ENCODE measurements around the gene OTOG. TPM values are rescaled to one million over a fixed set of nuclear protein-coding genes. Genes with fewer than 3 reads are reported as not detected.

The OTOG gene
- total RNA-seq, 3 donors from 2014 or later (not counting 1 experiment from before 2014, with no cell fraction given): not detected

DNA sequence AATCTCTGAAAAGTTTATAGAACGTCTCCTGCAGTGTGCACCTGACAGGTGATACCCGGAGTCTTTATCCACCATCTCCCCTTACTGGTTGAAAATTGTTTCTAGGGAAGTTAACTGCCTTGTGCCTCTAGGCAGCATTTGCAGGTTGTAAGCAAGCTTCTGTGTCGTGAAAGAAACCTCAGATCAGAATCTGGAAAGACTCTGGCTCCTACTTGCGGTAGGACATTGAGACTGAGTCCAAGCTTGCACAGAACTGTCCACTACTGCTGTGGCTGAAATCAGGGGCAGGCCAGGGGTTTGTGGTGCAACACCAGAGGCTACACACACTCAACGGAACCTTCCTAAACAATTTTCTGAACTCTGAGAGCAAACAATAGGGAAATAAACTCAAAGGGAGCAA lies 137.5 kb downstream of the OTOG start:
- 72% methylated on average over 4 of the region's 5 CpGs for WGBS (ENCODE audit: insufficient coverage)
- no peak overlapping the region for H3K27ac ChIP-seq (ENCODE audit: low read length)
- H3K9me3 ChIP-seq (ENCODE audit: control insufficient read depth, insufficient read depth, low read length): no peaks in the 10 kb centered on the region
- ATAC-seq: no peak
- no peaks in the 10 kb centered on the region for H3K36me3 Mint-ChIP-seq
- no peaks in the 10 kb centered on the region for H3K4me1 Mint-ChIP-seq
- intact Hi-C loops (cut with micrococcal nuclease): loop anchor here (5.0 kb wide), 1 partner anchor 452 kb away; no protein-coding TSS in a partner anchor
- H3K27me3 Mint-ChIP-seq (ENCODE audit: low read depth in 2 of 2): peaks cover 16 to 50% of the 10 kb centered on the region in 2 donors
- TF ChIP-seq, protein P1, sequence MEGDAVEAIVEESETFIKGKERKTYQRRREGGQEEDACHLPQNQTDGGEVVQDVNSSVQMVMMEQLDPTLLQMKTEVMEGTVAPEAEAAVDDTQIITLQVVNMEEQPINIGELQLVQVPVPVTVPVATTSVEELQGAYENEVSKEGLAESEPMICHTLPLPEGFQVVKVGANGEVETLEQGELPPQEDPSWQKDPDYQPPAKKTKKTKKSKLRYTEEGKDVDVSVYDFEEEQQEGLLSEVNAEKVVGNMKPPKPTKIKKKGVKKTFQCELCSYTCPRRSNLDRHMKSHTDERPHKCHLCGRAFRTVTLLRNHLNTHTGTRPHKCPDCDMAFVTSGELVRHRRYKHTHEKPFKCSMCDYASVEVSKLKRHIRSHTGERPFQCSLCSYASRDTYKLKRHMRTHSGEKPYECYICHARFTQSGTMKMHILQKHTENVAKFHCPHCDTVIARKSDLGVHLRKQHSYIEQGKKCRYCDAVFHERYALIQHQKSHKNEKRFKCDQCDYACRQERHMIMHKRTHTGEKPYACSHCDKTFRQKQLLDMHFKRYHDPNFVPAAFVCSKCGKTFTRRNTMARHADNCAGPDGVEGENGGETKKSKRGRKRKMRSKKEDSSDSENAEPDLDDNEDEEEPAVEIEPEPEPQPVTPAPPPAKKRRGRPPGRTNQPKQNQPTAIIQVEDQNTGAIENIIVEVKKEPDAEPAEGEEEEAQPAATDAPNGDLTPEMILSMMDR (IDR thresholded peaks at IDR 0.05): no peak
- H3K4me1 ChIP-seq (ENCODE audit: control insufficient read depth, insufficient read depth, low read length): no peaks in the 10 kb centered on the region
- H3K9me3 Mint-ChIP-seq: no peaks in the 10 kb centered on the region
- no peaks in the 10 kb centered on the region for H3K36me3 ChIP-seq (ENCODE audit: control insufficient read depth, insufficient read depth, low read length)
- H3K27me3 ChIP-seq (ENCODE audit: control insufficient read depth, insufficient read depth, low read length): no peaks in the 10 kb centered on the region
- H3K27ac Mint-ChIP-seq: no peak overlapping the region
- no peak overlapping the region for H3K4me3 ChIP-seq (ENCODE audit: low read length)
- H3K4me3 Mint-ChIP-seq: no peak overlapping the region
- DNase-seq: no peak

DNA sequence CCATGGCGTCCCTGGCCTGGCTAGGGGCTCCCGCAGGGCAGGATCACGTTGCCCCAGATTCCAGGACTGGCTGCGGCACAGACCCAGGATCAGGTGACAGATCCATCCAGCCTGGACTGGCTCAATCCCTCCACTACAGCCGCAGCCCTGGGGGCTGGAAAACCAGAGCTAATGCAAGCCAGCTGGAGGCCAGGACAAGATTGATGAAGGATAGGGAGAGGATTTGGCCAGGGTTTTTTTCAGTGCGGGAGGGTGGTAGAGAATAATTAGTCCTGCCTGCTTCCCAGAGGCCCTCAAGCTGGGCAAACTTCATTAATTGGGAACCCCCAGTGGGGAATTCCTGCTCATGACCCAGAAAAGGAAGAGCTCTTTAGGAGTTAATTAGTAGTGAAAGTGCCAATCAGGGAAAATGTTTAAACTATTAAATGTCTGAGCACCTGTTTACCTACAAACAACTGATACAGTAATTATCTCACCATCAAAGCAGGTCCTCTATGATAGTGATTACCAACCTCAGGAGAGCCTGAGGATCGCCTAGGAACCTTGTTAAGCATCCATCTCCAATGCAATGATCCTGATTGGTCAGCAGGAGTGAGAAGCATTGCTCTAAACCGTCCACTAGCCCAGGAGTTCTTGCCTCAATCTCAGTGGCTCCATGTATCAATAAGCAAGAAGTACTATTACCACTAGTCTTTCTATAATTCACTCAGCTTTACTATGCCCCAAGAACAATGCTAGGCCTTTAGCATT lies 139.3 kb downstream of the OTOG start:
- H3K27me3 Mint-ChIP-seq (ENCODE audit: low read depth in 2 of 2): peaks cover 13 to 44% of the 10 kb centered on the region in 2 donors
- no peaks in the 10 kb centered on the region for H3K4me1 ChIP-seq (ENCODE audit: control insufficient read depth, insufficient read depth, low read length)
- WGBS (ENCODE audit: insufficient coverage): 56% methylated on average over 8 of the region's 8 CpGs
- DNase-seq: no peak
- H3K9me3 ChIP-seq (ENCODE audit: control insufficient read depth, insufficient read depth, low read length): no peaks in the 10 kb centered on the region
- no peak overlapping the region for H3K4me3 ChIP-seq (ENCODE audit: low read length)
- intact Hi-C loops (cut with micrococcal nuclease): no loop called here
- no peaks in the 10 kb centered on the region for H3K27me3 ChIP-seq (ENCODE audit: control insufficient read depth, insufficient read depth, low read length)
- H3K4me1 Mint-ChIP-seq: no peaks in the 10 kb centered on the region
- H3K36me3 ChIP-seq (ENCODE audit: control insufficient read depth, insufficient read depth, low read length): no peaks in the 10 kb centered on the region
- no peak for ATAC-seq
- no peaks in the 10 kb centered on the region for H3K9me3 Mint-ChIP-seq
- TF ChIP-seq, protein P1 (IDR thresholded peaks at IDR 0.05): no peak
- no peak overlapping the region for H3K27ac ChIP-seq (ENCODE audit: low read length)
- H3K27ac Mint-ChIP-seq: no peak overlapping the region
- H3K36me3 Mint-ChIP-seq: no peaks in the 10 kb centered on the region
- no peak overlapping the region for H3K4me3 Mint-ChIP-seq

DNA sequence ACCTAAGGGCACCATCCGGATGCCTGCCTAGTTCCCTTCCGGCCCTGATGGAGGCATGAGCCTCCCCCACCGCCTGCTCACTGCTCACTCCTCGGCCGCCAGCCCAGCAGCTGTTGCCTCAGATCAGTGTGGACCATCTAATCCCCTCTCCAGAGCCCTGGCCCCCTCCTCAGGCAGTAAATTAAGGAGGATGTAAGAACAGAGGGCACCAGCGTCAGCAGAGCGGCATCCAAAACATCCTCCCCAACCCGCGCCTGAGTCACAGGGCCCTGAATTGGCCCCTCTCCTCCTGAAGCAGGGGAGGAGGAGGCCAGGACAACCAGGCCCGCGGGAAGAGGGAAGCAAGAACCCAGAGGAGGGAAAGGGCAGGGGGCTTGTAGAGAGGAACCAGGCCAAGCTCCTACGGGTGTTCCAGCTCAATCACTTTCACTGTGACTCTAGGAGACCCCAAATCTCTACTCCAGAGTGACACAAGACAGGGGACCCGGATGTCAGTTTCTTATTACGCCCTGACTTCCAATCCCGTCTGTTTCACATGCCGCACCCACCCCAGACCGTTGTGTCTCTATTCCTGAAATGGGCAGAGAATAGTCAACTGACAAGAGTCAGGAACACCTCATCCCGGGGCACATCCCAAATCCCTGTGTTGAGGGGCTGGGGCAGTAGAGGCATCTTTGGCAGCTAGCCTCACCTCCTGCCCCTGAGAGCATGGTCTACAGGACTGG lies 141.0 kb downstream of the OTOG start:
- TF ChIP-seq, protein P1 (IDR thresholded peaks at IDR 0.05): no peak
- no peak for ATAC-seq
- Histone ChIP-seq H3K9me3 (ENCODE audit: control insufficient read depth, insufficient read depth, low read length) (no peaks in the 10 kb centered on the region), H3K27ac (ENCODE audit: low read length) (no peak overlapping the region), H3K36me3 (ENCODE audit: control insufficient read depth, insufficient read depth, low read length) (no peaks in the 10 kb centered on the region), H3K4me3 (ENCODE audit: low read length) (no peak overlapping the region), H3K27me3 (ENCODE audit: control insufficient read depth, insufficient read depth, low read length) (no peaks in the 10 kb centered on the region), H3K4me1 (ENCODE audit: control insufficient read depth, insufficient read depth, low read length) (no peaks in the 10 kb centered on the region)
- 88% methylated on average over 15 of the region's 18 CpGs for WGBS (ENCODE audit: insufficient coverage)
- no peak overlapping the region for H3K4me3 Mint-ChIP-seq
- DNase-seq: no peak
- no peaks in the 10 kb centered on the region for H3K36me3 Mint-ChIP-seq
- intact Hi-C loops (cut with micrococcal nuclease): no loop called here
- H3K4me1 Mint-ChIP-seq: no peaks in the 10 kb centered on the region
- no peak overlapping the region for H3K27ac Mint-ChIP-seq
- H3K9me3 Mint-ChIP-seq: no peaks in the 10 kb centered on the region
- peaks cover 17 to 38% of the 10 kb centered on the region in 2 donors for H3K27me3 Mint-ChIP-seq (ENCODE audit: low read depth in 2 of 2)

Data from natural killer cell (primary cell).